HPDE6-E6E7 (cell line): ENCODE results near the gene PRKRIP1.
A peak's percentile ranks its signal among the peaks of the same experiment; 100 is the strongest.
"Not testable (repeated sequence)": the region's sequence is repeated elsewhere in the genome, so short reads cannot be mapped to it uniquely, and the experiment has no call there.

Experiments used
- DNase-seq: peaks from one replicate; pipeline ENCODE4 v3.0.0; 2011; ENCODE audit warnings: missing footprints; ENCODE audit errors: extremely low spot score

Gene PRKRIP1

DNA sequence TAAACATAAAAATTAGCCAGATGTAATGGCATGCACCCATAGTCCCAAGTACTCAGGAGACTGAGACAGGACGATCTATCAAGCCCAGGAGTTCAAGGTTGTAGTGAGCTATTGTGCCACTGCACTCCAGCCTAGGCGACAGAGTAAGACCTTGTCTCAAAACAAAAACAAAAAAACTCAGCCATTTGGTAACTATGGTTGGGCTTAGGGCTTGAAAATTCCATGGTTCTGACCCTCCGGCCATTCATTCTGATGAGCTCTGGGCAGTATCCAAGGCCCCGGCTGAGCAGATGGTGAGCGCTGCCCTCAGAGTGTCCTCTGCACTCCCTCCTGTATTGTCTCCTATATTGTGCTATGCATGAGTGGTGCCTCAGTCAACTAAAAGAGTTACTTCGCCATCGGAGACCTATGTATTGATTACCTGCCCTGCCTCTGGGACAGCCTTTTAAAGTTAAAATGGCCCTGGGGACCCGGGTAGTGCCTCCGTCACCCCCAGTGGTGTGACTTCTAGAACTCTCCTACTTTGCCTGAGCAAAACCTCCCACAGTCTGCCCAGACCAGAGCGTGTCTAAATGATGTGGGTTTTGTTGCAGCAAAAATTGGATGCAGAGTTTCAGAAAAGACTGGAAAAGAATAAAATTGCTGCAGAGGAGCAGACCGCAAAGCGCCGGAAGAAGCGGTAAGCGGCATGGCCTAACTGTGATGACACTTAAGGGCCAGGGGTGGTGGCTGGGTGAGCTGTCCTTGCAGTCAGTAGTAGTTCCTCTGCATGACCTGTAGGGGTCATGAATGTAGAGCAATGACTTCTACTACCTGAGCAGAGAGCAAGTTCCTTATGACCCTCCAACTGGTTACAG lies 8.1 kb downstream of the PRKRIP1 start:
- peak; percentile 60 for DNase-seq

DNA sequence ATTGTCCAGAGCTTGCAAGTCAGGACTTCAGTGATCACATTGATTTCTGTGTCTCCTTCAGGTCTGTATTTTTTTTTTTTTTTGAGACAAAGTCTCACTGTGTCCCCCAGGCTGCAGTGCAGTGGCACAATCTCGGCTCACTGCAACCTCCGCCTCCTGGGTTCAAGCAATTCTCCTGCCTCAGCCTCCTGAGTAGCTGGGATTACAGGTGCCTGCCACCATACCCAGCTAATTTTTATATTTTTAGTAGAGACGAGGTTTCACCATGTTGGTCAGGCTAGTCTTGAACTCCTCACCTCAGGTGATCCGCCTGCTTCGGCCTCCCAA lies 8.7 kb downstream of the PRKRIP1 start:
- DNase-seq: not testable (repeated sequence)

DNA sequence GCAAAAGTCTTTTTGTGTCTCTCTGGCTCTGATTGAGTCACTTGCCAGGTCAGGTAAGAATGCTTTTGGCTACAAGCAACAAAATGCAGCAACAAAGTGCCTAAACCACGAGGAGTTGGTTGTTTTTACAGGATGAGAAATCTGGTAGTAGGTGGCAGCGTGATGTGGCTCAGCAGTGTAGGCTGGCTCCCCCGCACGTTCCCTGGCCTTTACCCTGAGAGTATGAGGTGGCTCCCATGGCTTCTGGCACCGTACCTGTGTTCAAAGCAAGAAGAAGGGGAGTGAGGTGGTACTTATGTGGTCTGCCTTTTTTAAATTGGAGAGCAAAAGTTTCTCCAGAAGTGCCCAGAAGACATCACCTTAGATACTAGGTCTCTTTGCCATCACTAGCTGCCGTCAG lies 11.7 kb downstream of the PRKRIP1 start:
- no peak for DNase-seq

DNA sequence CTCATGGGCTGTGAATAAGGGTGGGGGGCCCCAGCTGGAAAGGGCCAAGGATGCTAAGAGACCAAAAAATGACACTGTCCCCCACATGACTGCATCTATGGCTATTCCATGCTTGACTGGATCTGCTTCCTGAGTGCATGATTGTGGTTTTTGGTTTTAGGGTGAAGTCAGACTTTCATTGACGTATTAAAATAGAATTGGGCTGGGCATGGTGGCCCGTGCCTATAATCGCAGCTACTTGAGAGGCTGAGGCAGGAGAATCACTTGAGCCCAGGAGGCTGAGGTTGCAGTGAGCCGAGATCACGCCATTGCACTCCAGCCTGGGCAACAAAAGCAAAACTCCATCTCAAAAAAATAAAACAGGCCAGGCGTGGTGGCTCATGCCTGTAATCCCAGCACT lies 12.4 kb downstream of the PRKRIP1 start:
- DNase-seq: not testable (repeated sequence)

DNA sequence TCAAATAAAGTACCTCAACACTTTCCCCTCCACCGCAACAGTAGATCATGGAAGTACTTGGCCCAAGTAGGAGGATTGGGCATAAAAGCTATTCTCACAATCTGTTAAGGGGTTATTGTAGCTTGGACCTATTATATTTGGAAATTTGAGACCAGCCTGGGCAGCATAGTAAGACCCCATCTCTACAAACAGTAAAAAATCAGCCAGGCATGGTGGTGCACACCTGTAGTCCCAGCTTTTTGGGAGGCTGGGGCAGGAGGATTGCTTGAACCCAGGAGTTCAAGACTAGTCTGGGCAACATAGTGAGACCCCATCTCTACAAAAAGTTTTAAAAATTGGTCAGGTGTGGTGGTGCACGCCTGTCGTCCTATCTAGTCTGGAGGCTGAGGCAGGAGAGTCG lies 13.2 kb downstream of the PRKRIP1 start:
- DNase-seq: no peak

DNA sequence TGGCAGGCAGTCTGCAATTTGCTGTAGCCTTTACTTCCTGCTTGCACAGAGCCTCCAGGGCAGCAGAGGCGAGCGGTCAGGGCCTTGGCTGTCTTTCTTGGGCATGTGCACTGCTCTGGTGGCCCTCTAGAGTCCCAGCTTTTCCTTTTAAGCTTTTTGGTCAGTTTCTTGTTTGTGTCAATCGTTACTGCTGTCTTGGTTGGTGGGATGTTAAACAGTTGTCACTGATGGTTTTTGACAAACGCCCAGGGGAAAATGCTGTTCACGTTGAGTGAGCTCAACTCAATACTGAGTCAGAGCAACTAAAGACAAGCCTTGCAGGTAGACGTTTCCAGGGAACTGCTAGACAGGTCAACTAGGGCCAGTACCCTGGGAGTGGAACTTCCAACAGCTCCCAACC lies 14.0 kb downstream of the PRKRIP1 start:
- DNase-seq: no peak

DNA sequence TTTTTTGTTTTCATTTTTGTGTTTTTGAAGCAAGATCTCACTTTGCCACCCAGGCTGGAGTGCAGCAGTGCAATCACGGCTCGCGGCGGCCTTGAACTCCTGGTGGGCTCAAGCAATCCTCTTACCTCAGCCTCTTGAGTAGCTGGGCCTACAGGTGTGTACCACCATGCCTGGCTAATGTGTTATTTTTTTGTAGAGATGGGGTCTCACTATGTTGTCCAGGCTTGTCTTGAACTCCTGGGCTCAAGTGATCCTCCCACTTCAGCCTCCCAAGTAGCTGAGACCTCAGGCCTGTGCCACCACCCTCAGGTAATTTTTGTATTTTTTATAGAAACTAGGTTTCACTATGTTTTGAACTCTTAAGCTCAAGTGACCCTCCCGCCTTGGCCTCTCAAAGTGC lies 14.8 kb downstream of the PRKRIP1 start:
- no peak for DNase-seq

DNA sequence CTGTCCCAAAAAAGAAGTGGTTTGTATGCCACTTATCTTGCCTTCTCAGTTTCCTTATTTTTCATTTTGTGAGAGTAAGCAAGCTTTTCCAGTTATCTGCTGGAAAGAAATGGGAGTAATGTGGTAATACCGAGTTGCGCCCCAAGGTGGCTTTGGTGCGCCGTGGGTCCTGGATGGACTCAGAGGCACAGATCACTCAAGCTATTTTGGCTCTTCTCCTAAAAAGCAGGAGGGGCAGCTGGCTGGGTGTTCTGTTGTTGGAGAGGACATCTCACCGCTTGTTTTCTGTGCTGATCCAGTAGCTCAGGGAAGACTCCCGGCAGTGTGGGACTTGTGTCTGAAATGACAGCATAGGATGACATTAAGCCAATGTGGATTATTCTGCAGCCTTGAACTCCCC lies 16.4 kb downstream of the PRKRIP1 start:
- DNase-seq: no peak

DNA sequence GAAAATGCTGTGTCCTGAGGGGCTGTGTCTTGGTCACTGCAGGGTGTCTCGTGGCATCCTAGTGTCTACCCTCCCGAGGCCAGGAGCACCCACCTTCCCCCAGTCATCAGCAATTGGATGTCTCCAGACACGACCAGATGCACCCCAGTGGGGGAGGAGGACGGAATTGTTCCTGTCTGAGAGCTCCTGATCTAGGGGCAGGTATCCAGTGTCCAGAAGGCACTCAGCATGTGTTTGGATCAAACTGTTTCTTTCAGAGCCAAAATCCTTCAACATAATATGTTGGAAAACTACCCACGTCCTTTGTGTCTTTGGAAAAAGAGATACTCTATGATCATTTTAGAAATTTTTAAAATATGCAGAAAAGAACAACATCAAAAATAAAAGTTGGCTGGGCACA lies 16.9 kb downstream of the PRKRIP1 start:
- no peak for DNase-seq

DNA sequence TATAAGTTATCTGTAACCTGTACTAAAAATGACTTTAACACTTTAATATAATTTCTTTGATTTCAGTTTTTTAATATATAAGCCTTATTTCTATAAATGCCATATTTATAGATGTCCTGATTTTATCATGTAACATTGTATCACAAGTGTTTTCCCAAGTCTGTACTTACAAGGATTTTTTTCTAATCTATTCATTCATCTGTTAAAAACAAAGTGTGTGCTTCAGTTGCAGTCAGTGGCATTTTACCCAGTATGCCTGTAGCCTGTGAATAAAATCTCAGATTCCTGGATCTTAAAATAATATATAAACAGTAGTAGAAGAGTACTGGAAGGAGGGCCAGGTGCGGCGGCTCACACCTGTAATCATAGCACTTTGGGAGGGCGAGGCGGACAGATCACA lies 17.4 kb downstream of the PRKRIP1 start:
- DNase-seq: no peak

DNA sequence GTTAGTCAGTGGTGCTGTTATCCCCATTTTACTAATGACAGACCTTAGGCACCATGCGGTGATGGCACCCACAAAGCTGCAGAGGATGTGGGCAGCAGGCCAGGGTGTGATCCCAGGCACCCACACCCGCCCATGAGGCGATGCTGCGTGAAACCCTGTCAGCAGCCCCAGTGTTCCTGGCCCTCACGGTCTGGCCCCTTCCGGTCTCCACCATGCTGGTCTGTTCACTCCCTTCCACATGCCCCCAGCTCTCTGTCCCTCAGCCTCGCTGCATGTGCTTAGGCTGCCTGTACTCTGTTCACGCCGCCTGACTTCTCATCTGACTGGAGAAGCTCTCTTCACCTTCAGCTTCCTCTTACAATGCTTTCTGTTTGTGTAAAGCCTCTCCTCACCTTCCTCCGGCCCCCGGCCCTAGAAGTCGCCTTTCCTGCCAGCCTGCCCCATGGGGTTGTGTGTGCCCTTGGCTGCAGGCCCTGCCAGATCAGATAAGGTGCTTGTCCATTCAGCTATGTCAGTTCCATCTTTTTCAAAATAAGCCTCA lies 19.6 kb downstream of the PRKRIP1 start:
- DNase-seq: no peak

DNA sequence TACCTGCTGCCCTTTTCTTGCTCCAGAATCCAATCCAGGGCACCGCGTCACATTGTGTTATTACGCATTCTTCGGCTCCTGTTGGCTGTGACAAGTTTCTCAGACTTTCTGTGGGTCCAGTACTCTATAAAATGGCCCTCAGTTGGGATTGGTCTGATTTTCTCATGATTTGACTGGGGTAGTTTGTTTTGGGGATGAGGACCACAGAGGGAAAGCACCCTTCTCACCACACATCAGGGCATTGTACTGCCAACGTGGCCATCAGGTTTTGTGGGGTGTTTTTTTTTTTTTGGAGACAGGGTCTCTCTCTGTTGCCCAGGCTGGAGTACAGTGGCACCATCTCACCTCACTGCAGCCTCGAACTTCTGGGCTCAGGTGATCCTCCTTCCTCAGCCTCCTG lies 20.2 kb downstream of the PRKRIP1 start:
- DNase-seq: no peak

DNA sequence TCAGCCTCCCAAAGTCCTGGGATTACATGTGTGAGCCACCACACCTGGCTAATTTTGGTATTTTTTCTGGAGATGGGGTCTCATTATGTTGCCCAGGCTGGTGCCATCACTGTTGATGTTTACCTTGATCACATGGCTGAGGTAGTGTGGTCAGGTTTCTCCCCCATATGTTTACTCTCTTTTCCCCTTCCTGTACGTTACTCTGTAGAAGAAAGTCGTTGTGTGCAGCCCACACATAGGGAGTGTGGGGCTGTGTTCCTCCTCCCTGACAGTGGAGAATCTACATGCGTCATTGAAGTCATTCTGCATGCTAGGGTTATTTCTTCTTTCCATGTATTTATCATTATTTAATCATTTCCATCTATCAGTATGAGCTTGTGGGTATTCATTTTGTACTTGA lies 20.9 kb downstream of the PRKRIP1 start:
- no peak for DNase-seq

DNA sequence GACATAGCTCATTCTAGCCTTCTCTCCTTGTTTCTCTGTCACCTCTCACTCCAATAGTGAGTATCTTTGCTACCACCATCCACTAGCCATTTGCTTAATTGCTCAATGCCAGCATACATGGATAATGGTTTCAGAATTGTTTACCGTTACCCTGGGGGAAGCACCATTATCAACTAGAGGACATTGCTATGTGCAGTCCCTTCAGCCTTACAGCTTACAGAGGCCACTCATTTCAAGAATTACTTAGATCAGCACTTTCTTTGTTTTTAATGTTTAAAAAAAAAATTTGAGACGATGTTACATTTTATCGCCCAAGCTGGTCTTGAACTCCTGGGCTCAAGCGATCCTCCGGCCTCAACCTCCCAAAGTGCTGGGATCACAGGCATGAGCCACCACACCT lies 22.4 kb downstream of the PRKRIP1 start:
- DNase-seq: no peak

DNA sequence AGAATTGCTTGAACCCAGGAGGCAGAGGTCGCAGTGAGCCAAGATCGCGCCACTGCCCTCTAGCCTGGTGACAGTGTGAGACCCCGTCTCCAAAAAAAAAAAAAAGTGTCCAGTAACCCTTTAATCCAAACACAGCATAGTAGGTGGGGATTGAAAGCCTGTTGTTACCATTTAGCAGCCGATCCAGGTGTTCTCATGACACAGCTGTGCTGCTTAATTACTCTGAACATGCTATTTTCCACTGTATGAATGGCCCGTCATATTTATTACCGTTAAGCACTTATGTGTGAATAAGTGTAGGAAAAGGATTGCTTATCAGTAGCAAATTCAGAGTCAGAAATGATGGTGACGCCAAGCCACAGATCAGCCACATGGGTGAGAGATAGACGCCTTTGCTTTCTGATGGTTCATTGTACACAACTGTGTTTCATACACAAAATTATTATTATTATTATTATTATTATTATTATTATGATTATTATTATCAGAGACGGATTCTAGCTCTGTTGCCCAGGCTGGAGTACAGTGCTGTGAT lies 25.6 kb downstream of the PRKRIP1 start:
- no peak for DNase-seq

DNA sequence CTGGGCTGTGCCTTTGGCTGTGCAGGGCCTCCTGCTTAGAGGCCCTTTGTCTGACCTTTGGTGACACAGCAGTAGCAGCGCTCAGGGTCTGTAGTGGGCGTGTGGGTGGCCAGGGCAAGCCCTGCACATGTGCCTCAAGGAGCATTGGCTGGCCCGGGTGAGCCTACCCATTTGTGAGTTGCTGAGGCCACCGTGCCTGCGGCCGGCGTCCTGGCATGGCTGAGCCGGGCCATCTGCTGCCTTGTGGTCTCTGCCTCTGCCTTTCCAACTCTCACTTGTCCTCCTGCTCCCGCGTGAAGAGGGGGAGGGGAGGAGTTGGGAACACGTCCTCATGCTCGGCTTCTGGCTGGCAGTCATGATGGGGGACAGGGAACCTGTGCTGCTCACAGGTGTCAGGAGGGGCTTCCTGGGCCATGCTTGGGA lies 28.0 kb downstream of the PRKRIP1 start:
- DNase-seq: no peak

DNA sequence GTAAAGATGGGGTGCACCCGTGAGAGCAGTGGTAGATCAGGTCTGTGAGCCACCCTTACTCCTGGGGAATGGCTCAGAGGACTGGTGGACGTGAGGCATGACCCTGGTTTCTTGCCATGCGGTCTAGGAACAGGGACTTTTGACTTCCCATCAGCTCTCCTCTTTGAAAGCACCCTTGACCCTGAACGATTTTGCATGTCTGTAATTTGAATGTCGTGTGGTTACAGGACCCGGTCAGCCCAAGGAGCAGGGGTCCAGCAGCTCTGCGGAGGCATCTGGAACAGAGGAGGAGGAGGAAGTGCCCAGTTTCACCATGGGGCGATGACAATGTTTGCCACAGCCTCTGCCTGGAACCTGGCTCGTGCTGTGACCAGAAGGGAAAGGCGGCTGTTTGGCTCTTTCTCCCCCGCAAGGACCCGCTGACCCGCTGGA lies 28.6 kb downstream of the PRKRIP1 start:
- DNase-seq: no peak

DNA sequence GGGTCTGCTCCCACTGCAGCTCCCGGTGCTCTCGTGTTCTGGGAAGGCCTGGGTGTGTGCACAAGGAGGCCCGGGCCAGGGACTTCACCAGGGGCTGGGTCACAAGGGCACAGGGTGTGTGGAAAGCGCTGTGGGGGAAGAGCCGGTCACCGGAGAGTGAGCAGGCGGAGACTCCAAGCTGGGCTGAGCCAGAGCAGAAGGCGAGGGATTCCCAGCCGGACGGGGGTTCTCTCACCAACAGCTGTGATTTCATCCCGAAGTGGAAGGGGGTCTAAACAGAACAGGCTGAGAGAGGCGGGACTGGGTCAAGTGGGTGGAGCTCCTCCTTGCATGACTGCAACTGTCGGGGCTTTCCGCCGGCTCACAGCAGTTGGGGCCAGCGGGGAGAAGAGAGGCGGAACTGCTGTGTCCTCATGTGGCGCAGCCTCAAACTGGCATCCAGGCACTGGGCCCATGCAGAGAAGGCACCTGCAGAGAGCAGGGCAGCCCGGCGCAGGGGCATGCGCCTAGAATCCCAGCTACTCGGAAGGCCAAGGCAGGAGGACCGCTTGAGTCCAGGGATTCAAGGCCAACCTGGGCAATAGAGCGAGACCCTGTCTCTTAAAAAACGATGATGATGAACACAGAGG lies 29.6 kb downstream of the PRKRIP1 start:
- DNase-seq: no peak

DNA sequence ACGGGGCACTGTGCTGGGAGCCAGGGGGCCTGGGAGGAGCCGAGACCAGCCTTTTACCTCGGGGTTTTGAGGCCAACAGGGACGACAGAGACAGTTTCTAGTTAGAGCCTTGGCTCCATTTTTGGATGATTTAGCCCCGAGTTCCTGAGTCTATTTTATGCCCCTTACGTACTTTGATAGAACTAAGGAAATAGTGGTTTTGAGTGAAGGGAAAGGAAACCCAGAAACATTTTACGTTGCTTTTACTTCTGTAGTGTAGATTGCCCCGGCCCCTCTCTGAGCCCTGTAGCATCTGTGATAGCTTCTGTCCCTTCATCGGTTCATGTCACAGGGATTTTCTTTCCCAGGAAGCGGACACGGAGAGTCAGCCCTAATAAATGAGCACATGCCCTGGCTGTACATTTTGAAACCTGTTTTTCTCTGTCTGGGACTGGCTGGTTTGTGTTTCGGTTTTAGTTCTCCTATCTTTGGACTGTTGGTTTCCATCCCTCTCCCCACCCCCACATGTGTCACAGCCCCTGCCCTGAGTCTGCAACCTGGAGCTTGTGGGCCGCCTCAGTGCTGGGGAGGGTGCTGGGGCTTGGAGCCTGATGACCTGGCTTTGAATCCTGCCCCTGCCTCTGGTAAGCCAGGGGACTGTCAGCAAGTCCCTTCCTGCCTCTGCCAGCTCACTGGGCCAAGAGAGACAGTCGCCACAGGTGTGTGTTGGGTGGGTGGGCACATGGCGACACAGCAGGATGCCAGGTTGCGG lies 30.3 kb downstream of the PRKRIP1 start:
- no peak for DNase-seq

DNA sequence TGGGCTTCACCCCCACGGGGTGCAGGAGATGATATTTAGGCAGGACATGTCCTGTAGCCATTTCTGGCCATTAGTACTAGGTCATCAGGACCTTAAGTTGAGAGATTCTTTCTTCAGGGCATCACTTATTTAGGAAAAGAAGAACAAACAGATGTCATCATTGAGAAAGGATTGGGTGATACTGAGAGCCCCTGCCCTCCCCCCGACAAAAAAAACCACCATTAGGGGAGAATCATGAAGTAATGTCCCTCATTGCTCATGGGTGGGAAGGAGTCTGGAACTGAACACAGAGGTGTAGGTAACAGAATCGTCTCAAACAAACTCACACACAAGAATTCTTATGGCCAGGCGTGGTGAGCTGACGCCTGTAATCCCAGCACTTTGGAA lies 30.8 kb downstream of the PRKRIP1 start:
- no peak for DNase-seq

DNA sequence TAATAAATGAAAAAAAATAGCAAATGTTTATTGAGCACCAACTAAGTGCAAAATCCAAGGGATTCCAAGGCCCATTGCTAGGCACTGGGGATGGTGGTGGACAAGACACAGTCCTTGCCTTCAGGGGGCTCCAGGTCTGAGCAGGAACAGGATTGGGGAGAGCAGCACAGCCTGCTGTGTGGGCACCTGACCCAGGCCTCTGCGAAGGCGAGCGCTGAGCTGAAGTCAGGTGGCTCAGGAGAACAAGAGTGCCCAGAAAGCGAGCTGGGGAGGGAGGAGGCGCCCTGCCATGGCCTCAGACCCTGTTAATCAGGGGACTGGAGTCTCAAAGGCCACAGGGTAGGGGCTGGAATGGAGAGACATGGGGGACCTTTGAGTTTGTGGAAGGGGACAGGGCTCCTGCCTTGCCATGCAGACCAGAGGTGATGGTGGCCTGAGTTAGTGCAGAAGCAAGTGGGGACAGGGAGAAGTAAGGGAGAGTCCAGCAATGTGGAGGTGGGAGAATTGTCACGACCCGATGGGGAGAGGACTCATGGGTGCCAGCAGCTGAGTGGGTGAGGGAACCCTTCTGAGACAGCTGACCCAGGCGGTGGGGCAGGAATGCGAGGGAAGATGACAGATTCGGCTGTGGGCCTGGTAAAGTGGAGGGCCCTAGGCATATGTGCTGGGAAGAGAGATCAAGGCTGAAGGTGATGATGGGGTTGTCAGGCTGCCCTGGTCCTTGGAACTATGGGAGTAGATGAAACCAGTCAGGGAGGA lies 33.2 kb downstream of the PRKRIP1 start:
- DNase-seq: no peak
